GM21717 (cell line): ENCODE data around the gene PPARD.
A peak's percentile ranks its signal among the peaks of the same experiment; 100 is the strongest.
"Not testable (repeated sequence)": the region's sequence is repeated elsewhere in the genome, so short reads cannot be mapped to it uniquely, and the experiment has no call there.

Experiments
- ATAC-seq: cut with Tn5 transposase; IDR thresholded peaks from one replicate; pipeline ENCODE4 v1.9.1; 2021; ENCODE audit warnings: mild to moderate bottlenecking, moderate library complexity; ENCODE audit not compliant: unreplicated experiment

The PPARD gene

DNA sequence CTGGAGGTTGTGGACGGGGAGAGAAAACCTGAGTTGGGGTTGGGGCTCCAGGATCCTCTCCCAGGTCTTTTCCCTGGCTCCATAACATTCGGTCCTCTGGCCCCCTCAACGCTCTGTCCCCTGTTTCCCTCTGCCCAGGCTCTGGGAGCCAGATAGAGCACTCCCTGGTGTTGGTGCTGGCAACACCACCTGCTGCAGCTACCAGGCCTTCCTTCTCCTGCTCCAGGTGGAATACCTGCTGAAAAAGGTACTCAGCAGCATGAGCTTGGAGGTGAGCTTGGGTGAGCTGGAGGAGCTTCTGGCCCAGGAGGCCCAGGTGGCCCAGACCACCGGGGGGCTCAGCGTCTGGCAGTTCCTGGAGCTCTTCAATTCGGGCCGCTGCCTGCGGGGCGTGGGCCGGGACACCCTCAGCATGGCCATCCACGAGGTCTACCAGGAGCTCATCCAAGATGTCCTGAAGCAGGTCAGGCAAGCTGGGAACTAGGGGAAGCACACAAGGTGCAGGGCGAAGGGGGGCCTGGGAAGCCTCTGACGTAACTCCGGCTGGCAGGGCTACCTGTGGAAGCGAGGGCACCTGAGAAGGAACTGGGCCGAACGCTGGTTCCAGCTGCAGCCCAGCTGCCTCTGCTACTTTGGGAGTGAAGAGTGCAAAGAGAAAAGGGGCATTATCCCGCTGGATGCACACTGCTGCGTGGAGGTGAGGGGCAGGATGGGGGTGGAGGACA, 30.1 kb upstream of the PPARD start:
- no peak for ATAC-seq

DNA sequence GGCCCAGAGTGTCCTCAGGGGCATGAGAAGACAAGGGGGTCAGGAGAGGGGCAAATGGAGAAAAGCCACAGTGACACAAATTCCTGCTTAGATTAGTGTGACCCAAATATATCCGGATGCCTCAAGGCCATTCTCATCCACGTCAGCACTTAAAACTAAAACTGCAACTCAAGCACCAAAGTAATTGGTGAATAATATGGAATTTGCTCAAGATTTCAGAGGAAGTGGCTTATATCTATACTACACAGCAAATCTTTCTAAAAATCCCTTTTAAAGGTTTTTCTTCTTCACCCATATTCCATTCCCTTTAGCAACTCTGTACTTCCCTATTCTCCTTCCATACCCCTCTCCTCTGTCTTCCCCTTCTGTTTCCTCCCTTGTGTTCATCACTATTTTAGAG, 29.6 kb upstream of the PPARD start:
- ATAC-seq, result no peak

DNA sequence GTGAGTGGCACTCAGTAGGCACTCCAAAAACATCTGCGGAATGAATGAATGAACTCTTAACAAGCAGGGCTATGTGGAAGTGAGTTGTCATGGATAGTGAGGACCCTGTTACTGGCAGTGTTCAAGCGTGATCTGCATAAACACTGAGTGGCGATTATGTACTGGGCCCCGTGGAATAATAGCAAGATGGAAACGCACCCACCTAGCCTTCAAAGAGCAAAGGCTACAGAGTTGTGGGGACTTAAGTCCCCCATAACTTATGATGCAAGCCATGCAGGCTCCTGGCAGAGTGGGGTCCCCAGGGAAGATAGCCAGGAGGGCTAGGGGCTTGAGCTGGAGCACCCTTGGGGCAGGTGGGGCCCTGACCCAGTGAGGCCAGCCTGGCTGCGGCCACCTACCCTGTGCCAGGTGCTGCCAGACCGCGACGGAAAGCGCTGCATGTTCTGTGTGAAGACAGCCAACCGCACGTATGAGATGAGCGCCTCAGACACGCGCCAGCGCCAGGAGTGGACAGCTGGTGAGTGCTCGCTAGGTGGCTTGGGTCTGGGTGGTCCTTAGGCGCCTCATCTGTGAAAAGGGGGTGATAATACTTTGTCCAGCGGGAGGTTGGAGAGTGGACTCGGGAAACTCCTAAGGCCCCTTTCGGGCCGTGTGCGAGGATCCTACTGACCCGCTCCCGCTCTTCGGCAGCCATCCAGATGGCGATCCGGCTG, 24.7 kb upstream of the PPARD start:
- no peak for ATAC-seq

DNA sequence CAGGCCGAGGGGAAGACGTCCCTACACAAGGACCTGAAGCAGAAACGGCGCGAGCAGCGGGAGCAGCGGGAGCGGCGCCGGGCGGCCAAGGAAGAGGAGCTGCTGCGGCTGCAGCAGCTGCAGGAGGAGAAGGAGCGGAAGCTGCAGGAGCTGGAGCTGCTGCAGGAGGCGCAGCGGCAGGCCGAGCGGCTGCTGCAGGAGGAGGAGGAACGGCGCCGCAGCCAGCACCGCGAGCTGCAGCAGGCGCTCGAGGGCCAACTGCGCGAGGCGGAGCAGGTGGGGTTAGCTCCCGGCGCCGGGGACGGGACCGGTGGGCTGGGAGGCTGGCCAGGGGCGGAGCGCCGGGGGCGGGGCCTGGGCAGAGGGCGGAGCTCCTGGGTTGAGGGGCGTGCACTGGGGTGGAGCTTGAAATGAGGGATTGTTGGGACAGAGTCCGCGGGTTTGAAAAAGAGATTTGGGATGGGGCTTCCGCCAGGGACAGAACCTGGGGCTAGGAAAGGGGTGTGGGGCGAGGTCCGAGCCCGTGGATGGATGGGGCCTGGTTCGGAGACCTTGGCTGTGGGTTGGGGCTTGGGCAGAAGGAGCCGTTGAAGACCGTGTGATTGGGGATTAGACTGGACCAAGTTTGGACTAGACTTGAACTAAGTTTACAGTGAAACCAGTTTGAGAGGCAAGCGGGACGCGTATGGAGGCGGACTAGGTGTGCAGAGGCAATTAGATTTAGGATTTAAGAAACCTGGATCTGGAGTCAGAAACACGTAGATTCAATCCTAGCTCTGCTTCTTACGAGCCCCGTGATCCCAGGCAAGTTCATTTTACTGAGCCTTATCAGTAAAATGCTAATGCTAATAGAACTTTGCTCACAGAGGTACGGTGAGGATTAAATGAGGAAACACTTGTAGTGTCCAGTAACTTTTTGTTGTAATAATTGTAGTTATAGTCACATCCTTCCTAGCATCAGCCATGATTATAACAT, 23.9 kb upstream of the PPARD start:
- ATAC-seq, result no peak

DNA sequence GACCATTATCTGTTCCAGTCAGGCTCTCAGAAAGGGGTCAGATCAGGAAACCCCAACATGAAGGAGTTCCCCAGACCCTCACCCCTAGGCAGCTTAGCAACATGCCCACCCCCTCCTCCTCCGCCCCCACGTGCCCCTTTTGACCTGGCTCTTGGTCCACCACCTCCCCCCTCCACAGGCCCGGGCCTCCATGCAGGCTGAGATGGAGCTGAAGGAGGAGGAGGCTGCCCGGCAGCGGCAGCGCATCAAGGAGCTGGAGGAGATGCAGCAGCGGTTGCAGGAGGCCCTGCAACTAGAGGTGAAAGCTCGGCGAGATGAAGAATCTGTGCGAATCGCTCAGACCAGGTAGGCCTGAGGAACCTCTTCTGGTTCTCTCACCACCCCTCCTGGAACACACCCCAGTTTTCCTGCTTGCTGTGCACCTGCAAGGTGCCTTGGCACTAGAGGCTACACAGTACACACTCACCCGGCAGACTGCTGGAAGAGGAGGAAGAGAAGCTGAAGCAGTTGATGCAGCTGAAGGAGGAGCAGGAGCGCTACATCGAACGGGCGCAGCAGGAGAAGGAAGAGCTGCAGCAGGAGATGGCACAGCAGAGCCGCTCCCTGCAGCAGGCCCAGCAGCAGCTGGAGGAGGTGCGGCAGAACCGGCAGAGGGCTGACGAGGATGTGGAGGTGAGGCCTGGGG, 22.9 kb upstream of the PPARD start:
- ATAC-seq, result no peak

DNA sequence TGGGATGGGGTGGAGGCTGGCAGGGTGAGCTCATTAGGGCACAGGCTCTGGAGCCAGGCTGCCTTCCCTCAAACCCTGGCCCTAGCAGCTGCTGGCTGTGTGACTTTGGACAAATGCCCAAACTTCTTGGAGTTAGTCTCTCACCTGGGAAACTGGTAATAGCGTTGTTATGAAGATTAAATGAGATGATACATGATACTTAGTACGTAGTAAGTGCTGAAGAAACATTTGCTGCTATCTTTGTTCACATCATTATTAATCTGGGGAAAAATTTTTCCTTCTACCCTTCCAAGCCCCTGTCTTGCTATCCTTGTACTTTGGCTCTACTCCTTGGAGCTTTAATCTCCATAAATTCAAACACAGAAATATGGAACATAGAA, 22.3 kb upstream of the PPARD start:
- no peak for ATAC-seq

DNA sequence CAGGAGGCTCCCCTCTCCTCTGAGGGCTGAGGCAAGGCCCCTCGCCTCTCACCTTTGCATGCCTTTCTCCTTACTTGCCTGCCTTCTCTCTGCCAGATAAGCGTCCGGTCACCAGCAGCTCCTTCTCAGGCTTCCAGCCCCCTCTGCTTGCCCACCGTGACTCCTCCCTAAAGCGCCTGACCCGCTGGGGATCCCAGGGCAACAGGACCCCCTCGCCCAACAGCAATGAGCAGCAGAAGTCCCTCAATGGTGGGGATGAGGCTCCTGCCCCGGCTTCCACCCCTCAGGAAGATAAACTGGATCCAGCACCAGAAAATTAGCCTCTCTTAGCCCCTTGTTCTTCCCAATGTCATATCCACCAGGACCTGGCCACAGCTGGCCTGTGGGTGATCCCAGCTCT, 21.3 kb upstream of the PPARD start:
- ATAC-seq, result no peak

DNA sequence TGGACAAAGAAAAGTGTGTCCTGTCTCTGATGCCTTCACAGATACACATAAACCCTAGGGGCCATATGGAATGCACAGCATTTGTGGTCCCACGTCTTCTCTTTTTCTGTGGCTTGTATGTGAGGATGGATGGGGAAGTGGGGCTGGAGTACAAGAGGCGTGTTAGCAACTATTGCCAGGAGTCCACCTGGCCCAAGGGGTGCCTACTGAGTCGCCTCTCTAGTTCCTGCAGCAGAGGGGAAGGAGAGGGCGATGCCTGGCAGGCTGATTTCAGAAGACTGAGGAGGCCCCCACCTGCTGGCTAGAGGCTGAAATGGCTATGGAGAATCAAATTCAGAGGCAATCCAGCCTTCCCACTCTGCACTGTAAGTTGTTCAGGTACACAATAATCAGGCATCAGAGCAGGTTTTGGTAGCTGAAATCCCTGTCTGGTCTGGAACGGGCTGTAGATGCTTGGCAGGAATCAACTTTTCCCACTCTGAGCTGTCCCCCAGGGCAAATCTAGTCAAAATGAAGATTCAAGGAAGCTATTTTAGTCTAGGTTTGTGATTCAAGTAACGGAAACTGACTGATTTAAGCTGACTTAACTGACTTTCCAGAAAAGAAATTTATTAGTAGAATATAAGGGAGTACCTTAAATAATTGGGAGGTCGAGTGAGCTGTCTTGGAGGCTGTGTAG, 14.9 kb upstream of the PPARD start:
- ATAC-seq, result peak; percentile 52

DNA sequence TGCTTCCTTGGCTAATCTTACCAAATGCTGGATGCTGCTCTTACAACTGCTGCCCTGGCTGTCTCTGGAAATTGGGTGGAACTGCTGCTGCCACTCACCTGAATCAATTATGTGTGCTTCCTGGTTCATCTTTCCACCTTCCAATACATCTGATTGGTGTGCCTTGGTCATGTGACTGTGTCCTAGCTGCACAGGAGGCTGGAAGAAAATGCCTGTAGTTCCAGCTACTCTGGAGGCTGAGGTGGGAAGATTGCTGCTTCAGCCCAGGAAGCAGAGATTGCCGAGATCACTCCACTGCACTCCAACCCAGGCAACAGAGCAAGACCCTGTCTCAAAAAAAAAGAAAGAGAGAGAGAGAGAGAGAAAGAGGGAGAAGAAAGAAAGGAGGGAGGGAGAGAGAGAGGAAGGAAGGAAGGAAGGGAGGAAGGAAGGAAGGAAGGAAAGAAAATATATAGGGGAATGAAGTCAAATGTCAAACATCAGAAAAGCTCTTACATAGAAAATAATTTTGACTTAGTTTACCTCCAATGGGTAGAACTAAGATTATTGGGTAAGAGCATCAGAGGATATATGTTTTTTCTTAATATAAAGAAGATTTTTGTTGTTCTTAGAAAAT, 14.1 kb upstream of the PPARD start:
- no peak for ATAC-seq

DNA sequence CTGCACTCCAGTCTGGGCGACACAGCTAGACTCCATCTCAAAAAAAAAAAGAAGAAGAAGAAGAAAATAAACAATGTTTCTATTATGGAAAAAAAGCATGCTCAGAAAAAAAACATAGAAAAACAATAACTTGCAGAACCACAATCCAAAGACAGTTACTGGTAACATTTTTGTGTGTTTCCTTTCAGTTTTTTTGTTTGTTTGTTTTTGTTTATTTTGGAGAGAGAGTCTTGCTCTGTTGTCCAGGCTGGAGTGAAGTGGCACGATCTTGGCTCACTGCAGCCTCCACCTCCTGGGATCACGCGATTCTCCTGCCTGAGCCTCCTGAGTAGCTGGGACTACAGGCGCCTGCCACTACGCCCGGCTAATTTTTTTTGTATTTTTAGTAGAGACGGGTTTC, 13.4 kb upstream of the PPARD start:
- ATAC-seq, result not testable (repeated sequence)

DNA sequence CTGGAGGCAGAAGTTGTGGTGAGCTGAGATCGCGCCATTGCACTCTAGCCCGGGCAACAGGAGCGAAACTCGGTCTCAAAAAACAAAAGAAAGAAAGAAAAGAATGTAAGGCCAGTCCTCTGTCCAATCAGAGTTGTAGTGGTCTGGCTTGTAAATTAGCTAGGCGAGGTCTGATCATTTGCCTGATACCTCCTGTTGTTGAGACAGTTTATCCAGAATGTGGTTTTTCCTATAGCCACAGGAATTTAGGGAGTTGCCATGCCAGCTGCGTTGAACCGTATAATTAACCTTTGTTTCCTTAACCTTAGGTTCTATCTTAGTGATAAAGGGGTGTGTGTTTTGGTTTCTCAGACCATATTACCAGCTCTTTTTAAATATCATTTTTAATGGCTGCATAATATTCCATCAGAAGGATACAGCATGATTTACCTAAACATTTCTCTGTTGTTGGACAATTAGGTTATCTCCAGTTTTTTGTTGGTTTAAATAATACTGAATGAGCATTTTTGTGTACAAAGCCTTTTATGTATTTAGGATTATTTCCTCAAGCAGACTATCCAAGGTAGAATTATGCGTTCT, 11.7 kb upstream of the PPARD start:
- ATAC-seq, result no peak

DNA sequence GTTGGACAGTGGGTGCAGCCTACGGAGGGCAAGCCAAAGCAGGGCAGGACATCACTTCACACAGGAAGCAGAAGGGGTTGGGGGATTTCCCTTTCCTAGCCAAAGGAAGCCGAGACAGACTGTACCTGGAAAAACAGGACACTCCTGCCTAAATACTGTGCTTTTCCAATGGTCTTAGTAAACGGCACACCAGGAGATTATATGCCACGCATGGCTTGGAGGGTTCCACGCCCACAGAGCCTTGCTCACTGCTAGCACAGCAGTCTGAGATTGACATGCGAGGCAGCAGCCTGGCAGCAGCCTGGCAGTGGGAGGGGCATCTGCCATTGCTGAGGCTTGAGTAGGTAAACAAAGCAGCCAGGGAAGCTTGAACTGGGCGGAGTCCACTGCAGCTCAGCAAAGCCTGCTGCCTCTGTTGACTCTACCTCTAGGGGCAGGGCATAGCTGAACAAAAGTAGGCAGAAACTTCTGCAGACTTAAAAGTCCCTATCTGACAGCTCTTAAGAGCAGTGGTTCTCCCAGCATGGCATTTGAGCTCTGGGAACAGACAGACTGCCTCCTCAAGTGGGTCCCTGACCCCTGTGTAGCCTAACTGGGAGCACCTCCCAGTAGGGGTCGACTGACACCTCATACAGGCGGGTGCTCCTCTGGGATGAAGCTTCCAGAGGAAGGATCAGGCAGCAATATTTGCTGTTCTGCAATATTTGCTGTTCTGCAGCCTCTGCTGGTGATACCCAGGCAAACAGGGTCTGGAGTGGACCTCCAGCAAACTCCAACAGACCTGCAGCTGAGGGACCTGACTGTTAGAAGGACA, 10.1 kb upstream of the PPARD start:
- not testable (repeated sequence) for ATAC-seq

DNA sequence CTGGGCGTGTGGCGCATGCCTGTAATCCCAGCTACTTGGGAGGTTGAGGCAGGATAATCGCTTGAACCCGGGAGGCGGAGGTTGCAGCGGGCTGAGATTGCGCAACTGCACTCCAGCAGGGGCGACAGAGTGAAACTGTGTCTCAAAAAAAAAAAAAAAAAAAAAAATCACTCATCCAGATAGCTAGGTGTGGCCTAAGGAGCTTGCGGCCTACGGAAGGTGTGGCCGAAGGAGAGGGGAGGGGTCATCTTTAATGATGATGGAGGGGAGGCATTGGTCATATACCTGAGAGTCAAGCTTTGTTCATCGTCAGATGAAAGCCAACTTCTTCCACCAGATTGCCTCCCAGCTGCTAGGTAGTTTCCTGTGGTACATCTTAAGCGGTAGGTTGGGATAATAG, 801 bp upstream of the PPARD start:
- no peak for ATAC-seq

DNA sequence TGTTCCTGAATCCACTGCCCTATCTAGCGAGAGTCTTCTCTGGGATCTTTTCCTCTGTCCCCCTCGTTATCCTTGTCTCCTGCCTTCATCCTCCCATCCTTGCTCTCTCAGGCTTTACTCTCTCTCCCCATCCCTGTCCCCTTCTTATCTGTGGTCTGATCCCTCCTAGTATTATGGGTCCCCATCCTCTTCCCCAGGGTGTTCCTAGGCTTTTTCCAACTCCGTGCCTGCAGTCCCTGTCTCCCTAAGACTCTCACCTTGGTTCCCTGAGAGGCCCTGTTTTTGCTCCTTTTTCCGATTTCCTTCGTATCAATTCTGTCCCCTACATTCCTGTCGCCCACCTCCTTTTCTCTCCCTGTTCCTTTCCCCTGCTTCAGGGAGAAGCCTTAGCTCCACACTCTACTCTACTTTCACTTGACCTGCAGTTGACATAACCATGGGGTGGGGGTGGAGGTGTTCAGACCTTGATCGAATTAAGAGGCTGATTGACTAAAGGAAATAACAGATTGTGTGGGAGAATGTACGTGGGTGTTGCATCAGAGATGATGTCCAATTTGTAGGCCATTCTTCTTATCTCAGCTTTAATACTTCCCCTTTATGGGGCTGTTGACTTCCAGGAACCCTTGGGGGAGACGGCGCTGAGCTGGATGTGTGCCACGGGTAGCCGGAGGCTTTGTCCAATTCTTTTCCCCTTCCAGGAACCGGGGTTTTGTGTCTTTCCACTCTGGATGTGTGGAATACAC, 905 bp downstream of the PPARD start:
- ATAC-seq, result no peak

DNA sequence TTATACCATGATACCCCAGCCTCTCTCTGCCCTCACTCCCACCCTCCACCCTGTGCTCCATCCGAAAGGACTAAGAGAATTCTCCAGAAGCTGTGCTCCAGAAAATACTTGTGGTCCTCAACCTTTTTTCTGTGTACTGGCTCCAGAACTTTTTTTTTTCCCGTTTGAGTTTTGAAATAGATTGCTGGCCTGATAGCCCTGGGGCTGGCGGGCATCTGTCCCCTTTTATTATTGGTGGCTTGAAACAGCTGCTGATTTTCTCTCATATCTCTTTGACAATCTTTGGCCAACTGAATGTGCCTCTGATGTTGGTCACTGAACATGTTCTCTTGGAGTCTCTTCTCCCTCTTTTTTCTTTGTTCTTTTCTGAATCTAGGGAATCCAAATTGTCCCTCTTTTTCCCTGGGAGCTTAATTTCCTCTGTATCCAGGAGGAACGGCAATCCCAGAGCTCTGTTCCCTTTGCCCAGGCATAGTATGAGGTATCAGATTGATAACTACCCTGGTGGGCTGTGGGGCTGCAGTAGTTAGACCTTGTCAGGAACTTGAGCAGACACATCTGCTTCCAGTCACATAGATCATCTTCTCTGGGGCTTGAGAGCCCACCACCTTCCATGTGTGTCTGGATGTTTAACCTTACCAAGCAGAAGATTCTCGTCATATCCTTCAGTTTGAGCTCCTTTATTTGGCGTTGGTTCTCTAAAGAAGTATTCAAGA, 1.6 kb downstream of the PPARD start:
- no peak for ATAC-seq

DNA sequence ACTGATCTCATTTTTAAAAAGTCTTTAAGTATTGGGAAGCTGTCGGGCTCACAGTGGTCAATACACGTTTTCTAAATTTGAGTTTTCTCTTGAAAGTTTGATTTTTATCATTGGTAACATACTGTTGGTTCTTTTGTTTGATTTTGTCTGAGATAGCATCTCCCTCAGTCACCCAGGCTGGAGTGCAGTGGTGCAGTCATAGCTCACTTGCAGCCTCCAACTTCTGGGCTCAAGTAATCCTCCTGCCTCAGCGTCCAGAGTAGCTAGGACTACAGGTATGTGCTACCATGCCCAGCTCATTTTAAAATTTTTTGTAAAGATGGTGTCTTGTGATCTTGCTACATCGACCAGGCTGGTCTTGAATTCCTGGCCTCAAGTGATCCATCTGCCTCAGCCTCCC, 9.1 kb downstream of the PPARD start:
- no peak for ATAC-seq

DNA sequence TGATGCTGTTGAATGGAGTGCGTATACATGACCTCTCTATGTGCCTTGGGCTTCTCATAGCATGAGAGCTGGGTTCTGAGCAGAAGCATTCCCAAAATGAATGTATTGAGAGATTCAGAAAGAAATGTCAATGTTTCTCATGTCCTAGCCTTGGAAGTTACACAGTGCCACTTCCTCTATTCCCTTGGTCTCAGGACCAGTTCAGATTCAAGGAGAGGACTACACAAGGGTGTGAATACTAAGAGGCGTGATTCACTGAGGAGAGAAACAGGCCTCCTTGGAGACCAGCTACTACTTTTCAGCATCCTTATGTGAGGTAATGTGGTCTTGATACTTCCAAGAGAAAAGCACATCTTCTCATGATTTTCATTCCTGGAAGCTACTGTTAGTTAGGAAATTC, 10.4 kb downstream of the PPARD start:
- no peak for ATAC-seq
